ENCODE measurements around the gene UBAP2L.
"Not testable (repeated sequence)": the region's sequence is repeated elsewhere in the genome, so short reads cannot be mapped to it uniquely, and the experiment has no call there.

UBAP2L gene
- total RNA-seq, result 123 to 136 reads per million in 2 donors

GRCh38 chr1:154220071-154220969 is at the start of gene UBAP2L:
Gene UBAP2L, plus strand, starts transcription at chr1:154220955. Its CDS starts 4,169 bp downstream, at chr1:154225124.
- peak; percentile 99 for DNase-seq

- no peak for DNase-seq
These were observed 49.6 kb upstream of the UBAP2L start for GRCh38 chr1:154171223-154171583.

GRCh38 chr1:154171880-154172279 is 48.9 kb upstream of the UBAP2L start:
- no peak for DNase-seq

- no peak for DNase-seq
These were observed 46.1 kb upstream of the UBAP2L start for GRCh38 chr1:154174654-154175053.

- no peak for DNase-seq
These were observed 44.4 kb upstream of the UBAP2L start for GRCh38 chr1:154176337-154176736.

- no peak for DNase-seq
These were observed 42.7 kb upstream of the UBAP2L start for GRCh38 chr1:154178013-154178412.

- DNase-seq, result no peak
These were observed 41.6 kb upstream of the UBAP2L start for GRCh38 chr1:154178911-154179811.

- no peak for DNase-seq
These were observed 40.6 kb upstream of the UBAP2L start for GRCh38 chr1:154179946-154180687.

- no peak for DNase-seq
These were observed 38.8 kb upstream of the UBAP2L start for GRCh38 chr1:154181944-154182343.

- DNase-seq, result peak; percentile 36
These were observed 38.3 kb upstream of the UBAP2L start for GRCh38 chr1:154182344-154183045.

- DNase-seq, result peak; percentile 86
These were observed 37.5 kb upstream of the UBAP2L start for GRCh38 chr1:154183046-154183915.

- no peak for DNase-seq
These were observed 34.6 kb upstream of the UBAP2L start for GRCh38 chr1:154186177-154186576.

- no peak for DNase-seq
These were observed 33.8 kb upstream of the UBAP2L start for GRCh38 chr1:154186852-154187501.

- no peak for DNase-seq
These were observed 30.2 kb upstream of the UBAP2L start for GRCh38 chr1:154190550-154190949.

GRCh38 chr1:154191990-154192461 is 28.7 kb upstream of the UBAP2L start, which contains the start of gene TPM3:
Gene TPM3, minus strand, starts transcription at chr1:154192100. Its CDS starts 82 bp downstream, at chr1:154192018.
- DNase-seq, result no peak

- DNase-seq, result no peak
These were observed 28.3 kb upstream of the UBAP2L start for GRCh38 chr1:154192476-154192875.

GRCh38 chr1:154193821-154194220 is 26.9 kb upstream of the UBAP2L start:
- no peak for DNase-seq

- no peak for DNase-seq
These were observed 21.8 kb upstream of the UBAP2L start for GRCh38 chr1:154198756-154199562.

- no peak for DNase-seq
These were observed 21.2 kb upstream of the UBAP2L start for GRCh38 chr1:154199563-154199879.

- not testable (repeated sequence) for DNase-seq
These were observed 15.0 kb upstream of the UBAP2L start for GRCh38 chr1:154205778-154206177.
